Nephron progenitor cell (in vitro differentiated cells): ENCODE measurements around the gene RPH3AL.
A peak's percentile ranks its signal among the peaks of the same experiment; 100 is the strongest.

ENCODE experiments used
- DNase-seq: peaks from one replicate; pipeline ENCODE4 v3.0.0; 2021
- H3K27ac Mint-ChIP-seq: 2 replicates; pipeline ENCODE4 v1.8.0; 2021; ENCODE audit warnings: mild to moderate bottlenecking, moderate library complexity, mixed read lengths
- H3K27me3 Mint-ChIP-seq: 2 replicates; pipeline ENCODE4 v1.8.0; 2021; ENCODE audit warnings: mild to moderate bottlenecking, low read depth, mixed read lengths; ENCODE audit not compliant: poor library complexity
- H3K36me3 Mint-ChIP-seq: 2 replicates; pipeline ENCODE4 v1.8.0; 2021; ENCODE audit warnings: low read depth, mixed read lengths
- H3K4me1 Mint-ChIP-seq: 2 replicates; pipeline ENCODE4 v1.8.0; 2021; ENCODE audit warnings: mixed read lengths
- H3K4me3 Mint-ChIP-seq: 2 replicates; pipeline ENCODE4 v1.8.0; 2021; ENCODE audit warnings: mild to moderate bottlenecking, moderate library complexity, mixed read lengths
- H3K9me3 Mint-ChIP-seq: 2 replicates; pipeline ENCODE4 v1.8.0; 2021; ENCODE audit warnings: mild to moderate bottlenecking, moderate library complexity, mixed read lengths
- CTCF ChIP-seq: fragments of 200-600 bp; sonication (generic); IDR thresholded peaks from 2 replicates; pipeline ENCODE4 v1.5.0; 2021; ENCODE audit warnings: antibody characterized with exemption

Gene RPH3AL

GRCh38 chr17:313911-314613, 38.5 kb downstream of the RPH3AL start:
- no peak for DNase-seq
- H3K27me3 Mint-ChIP-seq: peaks cover 7% of the 10 kb centered on the region
- H3K4me1 Mint-ChIP-seq: peaks cover 22% of the 10 kb centered on the region
- H3K9me3 Mint-ChIP-seq: peaks cover 43% of the 10 kb centered on the region
- H3K4me3 Mint-ChIP-seq: no peak overlapping the region
- no peak for TF ChIP-seq CTCF
- no peak overlapping the region for H3K27ac Mint-ChIP-seq
- peaks cover 47% of the 10 kb centered on the region for H3K36me3 Mint-ChIP-seq

DNA sequence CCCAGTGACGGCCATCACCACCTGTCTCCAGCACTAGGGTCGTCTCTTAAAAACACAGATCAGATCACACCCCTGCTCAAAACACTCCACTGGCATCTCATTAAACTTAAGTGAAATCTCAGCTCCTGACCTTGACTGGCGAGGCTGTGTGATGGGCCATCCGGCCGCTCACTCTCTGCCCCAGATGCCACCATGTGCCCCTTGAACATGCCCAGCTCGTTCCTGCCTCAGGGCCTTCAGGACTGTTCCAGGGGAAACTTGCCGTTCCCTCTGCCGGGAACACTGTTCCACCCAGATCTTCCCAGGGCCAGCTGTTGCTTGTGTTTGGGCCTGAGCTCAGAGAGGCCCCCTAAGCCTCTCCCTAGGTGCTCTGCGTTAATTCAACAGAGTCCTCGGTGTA, 39.4 kb downstream of the RPH3AL start:
- peak overlapping the region; percentile 17 for H3K27ac Mint-ChIP-seq

DNA sequence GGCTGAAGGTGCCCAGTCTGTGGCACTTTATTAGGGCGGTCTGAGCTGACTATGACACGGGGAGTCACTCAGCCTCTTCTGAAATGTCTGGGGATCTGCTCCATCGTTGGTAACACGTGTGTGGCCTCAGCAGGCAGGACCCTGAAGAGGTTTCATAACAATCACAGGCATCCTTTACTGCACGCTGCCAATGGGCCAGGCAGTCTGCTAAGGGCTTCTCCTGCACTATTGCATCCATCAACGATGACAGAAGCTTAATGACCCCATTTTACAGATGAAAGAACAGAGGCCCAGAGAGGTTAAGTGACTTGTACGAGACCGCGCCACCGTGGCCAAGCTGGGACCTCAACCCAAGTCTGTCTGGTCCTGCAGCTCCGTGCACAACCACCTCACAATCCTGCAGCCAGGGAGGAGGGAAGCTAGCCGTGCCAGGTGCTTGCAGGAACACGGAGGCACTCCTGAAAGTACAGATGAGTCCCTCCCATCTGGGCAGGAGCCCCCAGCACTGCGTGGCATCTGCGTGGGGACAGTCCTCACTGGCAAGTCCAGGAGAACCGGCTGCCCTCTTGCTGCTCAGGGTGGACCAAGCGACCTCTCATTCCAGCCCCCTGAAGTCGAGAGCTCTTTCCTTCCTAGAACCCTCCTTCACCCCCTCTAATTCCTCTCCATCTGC, 40.0 kb downstream of the RPH3AL start:
- peaks cover 28% of the 10 kb centered on the region for H3K4me1 Mint-ChIP-seq
- H3K27me3 Mint-ChIP-seq: peaks cover 10% of the 10 kb centered on the region
- no peak for TF ChIP-seq CTCF
- H3K36me3 Mint-ChIP-seq: peaks cover 32% of the 10 kb centered on the region
- DNase-seq: no peak
- H3K4me3 Mint-ChIP-seq: no peak overlapping the region
- no peak overlapping the region for H3K27ac Mint-ChIP-seq
- H3K9me3 Mint-ChIP-seq: peaks cover 30% of the 10 kb centered on the region

More for the DNA sequence above, 39.4 kb downstream of the RPH3AL start:
- Mint-ChIP-seq H3K4me1 (peaks cover 22% of the 10 kb centered on the region), H3K27me3 (peaks cover 6% of the 10 kb centered on the region), H3K4me3 (no peak overlapping the region), H3K36me3 (peaks cover 39% of the 10 kb centered on the region), H3K9me3 (peaks cover 36% of the 10 kb centered on the region)
- no peak for DNase-seq
- no peak for TF ChIP-seq CTCF

GRCh38 chr17:311119-311782, 41.4 kb downstream of the RPH3AL start:
- peaks cover 14% of the 10 kb centered on the region for H3K27me3 Mint-ChIP-seq
- H3K27ac Mint-ChIP-seq: peak overlapping the region; percentile 1
- H3K4me3 Mint-ChIP-seq: no peak overlapping the region
- no peak for DNase-seq
- peaks cover 16% of the 10 kb centered on the region for H3K9me3 Mint-ChIP-seq
- no peak for TF ChIP-seq CTCF
- H3K4me1 Mint-ChIP-seq: peaks cover 31% of the 10 kb centered on the region
- H3K36me3 Mint-ChIP-seq: peaks cover 19% of the 10 kb centered on the region

DNA sequence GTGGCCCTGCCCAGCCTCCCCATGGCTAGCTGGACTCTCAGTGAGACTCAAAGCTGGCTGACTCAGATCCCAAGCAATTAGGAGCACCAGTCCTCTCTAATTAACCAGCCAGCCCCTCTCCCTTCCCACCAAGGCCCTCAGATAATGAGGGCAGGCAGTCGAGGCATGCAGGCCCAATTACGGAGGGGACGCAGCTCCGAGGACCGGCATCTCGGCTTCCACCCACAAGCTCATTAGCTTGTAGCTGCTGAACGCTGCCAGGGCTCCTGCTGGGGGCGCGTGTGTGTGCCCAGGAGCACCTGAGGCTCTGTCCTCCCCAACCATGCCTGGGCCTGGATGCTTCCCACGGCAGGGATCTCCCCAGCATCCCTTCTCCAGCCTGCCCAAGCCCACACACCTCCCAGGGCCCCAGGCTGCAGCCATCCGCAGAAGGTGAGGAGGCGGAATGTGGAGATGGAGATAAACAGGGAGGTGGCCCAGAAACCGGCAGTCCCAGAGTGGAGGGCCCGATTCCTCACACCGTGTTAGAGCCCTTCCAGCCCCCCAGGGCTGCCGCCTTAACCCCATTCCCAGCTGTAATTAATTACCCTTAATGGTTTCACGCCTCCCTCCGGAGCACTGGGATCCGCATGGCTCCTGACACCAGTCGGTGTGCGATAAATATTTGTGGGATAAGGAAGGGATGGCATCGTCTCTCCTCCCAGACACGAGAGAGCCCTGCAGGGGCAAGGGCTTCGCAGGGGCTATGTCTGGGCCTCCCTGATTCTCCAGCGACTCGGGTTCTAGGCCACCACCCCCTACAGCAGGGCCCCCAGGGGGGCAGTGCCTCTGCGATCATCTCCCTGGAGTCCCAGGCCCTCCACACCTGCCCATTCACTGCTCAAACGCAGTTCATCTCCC, 42.2 kb downstream of the RPH3AL start:
- H3K4me3 Mint-ChIP-seq: no peak overlapping the region
- TF ChIP-seq CTCF: no peak
- H3K27ac Mint-ChIP-seq: peak overlapping the region; percentile 1
- peaks cover 18% of the 10 kb centered on the region for H3K27me3 Mint-ChIP-seq
- no peak for DNase-seq
- H3K9me3 Mint-ChIP-seq: peaks cover 7% of the 10 kb centered on the region
- H3K36me3 Mint-ChIP-seq: peaks cover 10% of the 10 kb centered on the region
- H3K4me1 Mint-ChIP-seq: peaks cover 35% of the 10 kb centered on the region
